ENCODE data around the gene LUZP2.

DNA sequence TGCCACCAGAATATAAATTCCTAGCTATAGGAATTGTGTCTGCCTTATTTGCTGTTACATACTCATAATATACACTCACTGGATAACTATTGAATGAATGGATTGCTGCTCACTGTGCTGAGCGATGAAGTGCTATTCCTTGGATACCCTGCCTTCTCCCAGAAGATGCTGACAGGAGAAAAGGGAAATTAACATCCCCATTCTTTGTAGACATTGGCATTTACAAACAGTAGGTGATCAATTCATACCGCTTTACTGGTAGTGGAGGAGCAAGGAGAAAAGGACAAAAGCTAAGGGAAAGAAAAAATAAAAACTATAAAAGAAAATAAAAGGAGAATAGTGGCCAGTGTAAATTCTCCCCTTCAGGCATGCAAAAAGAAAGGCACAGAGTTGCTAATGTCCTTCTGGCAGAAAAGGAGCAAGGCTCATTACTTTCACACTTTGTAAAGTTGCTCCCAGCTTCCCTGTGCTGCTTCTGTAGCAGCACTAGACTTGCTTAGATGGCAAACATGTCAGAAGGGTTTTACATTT is 183.0 kb downstream of the LUZP2 start:
- TF ChIP-seq YY1 (IDR thresholded peaks at IDR 0.05; ENCODE audit: insufficient read depth, insufficient read length) (no peak), ZNF274 (IDR thresholded peaks at IDR 0.05; ENCODE audit: low read depth, low read length) (no peak)
